ENCODE measurements around the gene DKKL1. TPM values are rescaled to one million over a fixed set of nuclear protein-coding genes. Genes with fewer than 3 reads are reported as not detected.

The DKKL1 gene
- total RNA-seq, 1 experiment from 2014 or later = 1.0 TPM

GRCh38 chr19:49347835-49348234 is 15.8 kb upstream of the DKKL1 start:
- no peak for TF ChIP-seq ZNF274 (IDR thresholded peaks at IDR 0.05; ENCODE audit: low read depth, low read length)
- TF ChIP-seq, protein P1, sequence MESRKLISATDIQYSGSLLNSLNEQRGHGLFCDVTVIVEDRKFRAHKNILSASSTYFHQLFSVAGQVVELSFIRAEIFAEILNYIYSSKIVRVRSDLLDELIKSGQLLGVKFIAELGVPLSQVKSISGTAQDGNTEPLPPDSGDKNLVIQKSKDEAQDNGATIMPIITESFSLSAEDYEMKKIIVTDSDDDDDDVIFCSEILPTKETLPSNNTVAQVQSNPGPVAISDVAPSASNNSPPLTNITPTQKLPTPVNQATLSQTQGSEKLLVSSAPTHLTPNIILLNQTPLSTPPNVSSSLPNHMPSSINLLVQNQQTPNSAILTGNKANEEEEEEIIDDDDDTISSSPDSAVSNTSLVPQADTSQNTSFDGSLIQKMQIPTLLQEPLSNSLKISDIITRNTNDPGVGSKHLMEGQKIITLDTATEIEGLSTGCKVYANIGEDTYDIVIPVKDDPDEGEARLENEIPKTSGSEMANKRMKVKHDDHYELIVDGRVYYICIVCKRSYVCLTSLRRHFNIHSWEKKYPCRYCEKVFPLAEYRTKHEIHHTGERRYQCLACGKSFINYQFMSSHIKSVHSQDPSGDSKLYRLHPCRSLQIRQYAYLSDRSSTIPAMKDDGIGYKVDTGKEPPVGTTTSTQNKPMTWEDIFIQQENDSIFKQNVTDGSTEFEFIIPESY (IDR thresholded peaks at IDR 0.05; ENCODE audit: extremely low read depth, insufficient replicate concordance, low read length) = no peak
- TF ChIP-seq, protein P2, sequence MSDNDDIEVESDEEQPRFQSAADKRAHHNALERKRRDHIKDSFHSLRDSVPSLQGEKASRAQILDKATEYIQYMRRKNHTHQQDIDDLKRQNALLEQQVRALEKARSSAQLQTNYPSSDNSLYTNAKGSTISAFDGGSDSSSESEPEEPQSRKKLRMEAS (IDR thresholded peaks at IDR 0.05) = no peak
- peak; percentile 89 for TF ChIP-seq YY1 (IDR thresholded peaks at IDR 0.05; ENCODE audit: extremely low read depth, insufficient replicate concordance, low read depth, low read length)
- TF ChIP-seq ZFX (IDR thresholded peaks at IDR 0.05) = no peak
- TF ChIP-seq, protein P3, sequence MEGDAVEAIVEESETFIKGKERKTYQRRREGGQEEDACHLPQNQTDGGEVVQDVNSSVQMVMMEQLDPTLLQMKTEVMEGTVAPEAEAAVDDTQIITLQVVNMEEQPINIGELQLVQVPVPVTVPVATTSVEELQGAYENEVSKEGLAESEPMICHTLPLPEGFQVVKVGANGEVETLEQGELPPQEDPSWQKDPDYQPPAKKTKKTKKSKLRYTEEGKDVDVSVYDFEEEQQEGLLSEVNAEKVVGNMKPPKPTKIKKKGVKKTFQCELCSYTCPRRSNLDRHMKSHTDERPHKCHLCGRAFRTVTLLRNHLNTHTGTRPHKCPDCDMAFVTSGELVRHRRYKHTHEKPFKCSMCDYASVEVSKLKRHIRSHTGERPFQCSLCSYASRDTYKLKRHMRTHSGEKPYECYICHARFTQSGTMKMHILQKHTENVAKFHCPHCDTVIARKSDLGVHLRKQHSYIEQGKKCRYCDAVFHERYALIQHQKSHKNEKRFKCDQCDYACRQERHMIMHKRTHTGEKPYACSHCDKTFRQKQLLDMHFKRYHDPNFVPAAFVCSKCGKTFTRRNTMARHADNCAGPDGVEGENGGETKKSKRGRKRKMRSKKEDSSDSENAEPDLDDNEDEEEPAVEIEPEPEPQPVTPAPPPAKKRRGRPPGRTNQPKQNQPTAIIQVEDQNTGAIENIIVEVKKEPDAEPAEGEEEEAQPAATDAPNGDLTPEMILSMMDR (IDR thresholded peaks at IDR 0.05 in 2 of 3, conservative IDR thresholded peaks at IDR 0.05 in 1 of 3; ENCODE audit: borderline replicate concordance in 1 of 3, insufficient read depth in 1 of 3, low read depth in 2 of 3, low read length in 2 of 3) = peak in 2 of 3 experiments; percentile 40 to 43; a peak in 3 of 6 replicates
- no peak for TF ChIP-seq JUND (IDR thresholded peaks at IDR 0.05)
- TF ChIP-seq ATF3 (IDR thresholded peaks at IDR 0.05) = no peak
- no peak for TF ChIP-seq EZH2 (IDR thresholded peaks at IDR 0.05)
- TF ChIP-seq RAD21 (IDR thresholded peaks at IDR 0.05; ENCODE audit: low read depth) = no peak; the same call in 1 of the 2 replicates
- TF ChIP-seq POLR2AphosphoS5 (IDR thresholded peaks at IDR 0.05; ENCODE audit: low read depth, low read length) = no peak
- no peak for TF ChIP-seq EGR1 (IDR thresholded peaks at IDR 0.05; ENCODE audit: low read depth)
- Histone ChIP-seq H4K20me1 (ENCODE audit: insufficient read depth) (no peaks in the 10 kb centered on the region), H3K27ac (ENCODE audit: low read depth, low read length) (peak overlapping the region; percentile 36; the same call in 1 of the 2 replicates), H3K4me2 (ENCODE audit: low read length) (no peak overlapping the region), H3K27me3 (ENCODE audit: insufficient read depth, low read length) (no peaks in the 10 kb centered on the region), H3K36me3 (ENCODE audit: control insufficient read depth in 1 of 2, insufficient read depth in 2 of 2, low read length in 2 of 2) (peaks cover 23 to 40% of the 10 kb centered on the region in 2 experiments), H2AFZ (ENCODE audit: low read depth, low read length, poor library complexity, severe bottlenecking) (no peak overlapping the region), H3K4me3 (replicated peaks in 1 of 2; ENCODE audit: low read depth in 1 of 2, low read length in 2 of 2) (no peak overlapping the region), H3K79me2 (ENCODE audit: insufficient read depth, low read length) (no peaks in the 10 kb centered on the region), H3K9ac (ENCODE audit: low read length) (no peak overlapping the region), H3K9me2 (ENCODE audit: insufficient read depth) (no peaks in the 10 kb centered on the region), H3K4me1 (ENCODE audit: control insufficient read depth in 1 of 2, insufficient read depth in 2 of 2, low read length in 2 of 2) (no peaks in the 10 kb centered on the region), H3K9me3 (ENCODE audit: control insufficient read depth in 1 of 2, insufficient read depth in 1 of 2, low read depth in 1 of 2, low read length in 2 of 2) (no peaks in the 10 kb centered on the region)
- ChIA-PET POLR2A (no interaction called here), CTCF (interaction anchor here (1.5 kb wide), 1 partner anchor 122 kb away, joined by 6 read pairs; no protein-coding TSS in a partner anchor), RAD21 (ENCODE audit: low non-redundant PET in 1 of 2, low total read pairs in 2 of 2, uncharacterized antibody in 2 of 2, unreplicated experiment in 2 of 2) (no interaction called here)
- intact Hi-C loops (cut with micrococcal nuclease) = no loop called here
- no TSS peak for BruUV-seq (replicated peaks)
- ATAC-seq (peak; percentile 98), DNase-seq (ENCODE audit: low read depth, low spot score) (peak; percentile 81)
